Neuronal stem cell (in vitro differentiated cells): ENCODE results near the gene SOBP.
A peak's percentile ranks its signal among the peaks of the same experiment; 100 is the strongest.

Experiments
- DNase-seq: peaks from one replicate; pipeline ENCODE4 v3.0.0-alpha.2; 2013; ENCODE audit warnings: low spot score
- H2AFZ ChIP-seq: one replicate; pipeline ENCODE4 v1.6.1; 2013; ENCODE audit warnings: mild to moderate bottlenecking, low read length, inconsistent platforms
- H2AK5ac ChIP-seq: 2 replicates; pipeline ENCODE4 v1.6.1; 2013; ENCODE audit warnings: low read depth, mild to moderate bottlenecking, inconsistent platforms, low read length, moderate library complexity, mixed read lengths
- H2BK120ac ChIP-seq: 2 replicates; pipeline ENCODE4 v1.6.1; 2013; ENCODE audit warnings: low read depth, mild to moderate bottlenecking, inconsistent platforms, low read length, moderate library complexity, mixed read lengths
- H2BK12ac ChIP-seq: one replicate; pipeline ENCODE4 v1.6.1; 2013; ENCODE audit warnings: low read length, inconsistent platforms
- H2BK15ac ChIP-seq: 2 replicates; pipeline ENCODE4 v1.6.1; 2013; ENCODE audit warnings: mild to moderate bottlenecking, low read length, inconsistent platforms, mixed read lengths
- H2BK5ac ChIP-seq: one replicate; pipeline ENCODE4 v1.6.1; 2013; ENCODE audit warnings: inconsistent platforms, mild to moderate bottlenecking, low read length, moderate library complexity
- H3K14ac ChIP-seq: one replicate; pipeline ENCODE4 v1.6.1; 2013; ENCODE audit warnings: low read length, inconsistent platforms
- H3K18ac ChIP-seq: 2 replicates; pipeline ENCODE4 v1.6.1; 2013; ENCODE audit warnings: low read length, inconsistent platforms
- H3K23ac ChIP-seq: 2 replicates; pipeline ENCODE4 v1.6.1; 2013; ENCODE audit warnings: low read depth, mild to moderate bottlenecking, mixed read lengths, low read length, inconsistent platforms; ENCODE audit not compliant: poor library complexity
- H3K27ac ChIP-seq: replicated peaks from 3 replicates; pipeline ENCODE4 v1.5.1; 2013; ENCODE audit warnings: low read length, inconsistent platforms
- H3K27me3 ChIP-seq, 3 experiments: 2 replicates each; pipeline ENCODE4 v1.6.1; 2013; ENCODE audit warnings: low read length in 3 of 3, mild to moderate bottlenecking in 2 of 3, inconsistent platforms in 1 of 3, low read depth in 1 of 3, mixed read lengths in 1 of 3, moderate library complexity in 1 of 3; ENCODE audit not compliant: control insufficient read depth in 3 of 3, insufficient read depth in 3 of 3
- H3K36me3 ChIP-seq, 2 donors: replicated peaks in 1 of 2; 2 replicates each; pipeline ENCODE4 v1.6.1; 2013; ENCODE audit warnings: low read length in 2 of 2; ENCODE audit not compliant: control insufficient read depth in 2 of 2, insufficient read depth in 2 of 2
- H3K4ac ChIP-seq: 2 replicates; pipeline ENCODE4 v1.6.1; 2013; ENCODE audit warnings: inconsistent platforms, mild to moderate bottlenecking, low read length, moderate library complexity
- H3K4me1 ChIP-seq, 2 donors: 1 replicate in 1 of 2; 2 replicates in 1 of 2; pipeline ENCODE4 v1.6.1; 2013; ENCODE audit warnings: low read length in 2 of 2, low read depth in 1 of 2; ENCODE audit not compliant: control insufficient read depth in 2 of 2, insufficient read depth in 1 of 2
- H3K4me2 ChIP-seq: one replicate; pipeline ENCODE4 v1.6.1; 2013; ENCODE audit warnings: mild to moderate bottlenecking, low read length, inconsistent platforms; ENCODE audit not compliant: insufficient read depth, poor library complexity, severe bottlenecking
- H3K4me3 ChIP-seq, 2 donors: 2 replicates each; pipeline ENCODE4 v1.5.1; 2013; ENCODE audit warnings: low read length in 2 of 2, mild to moderate bottlenecking in 2 of 2, inconsistent platforms in 1 of 2, moderate library complexity in 1 of 2
- H3K79me1 ChIP-seq: one replicate; pipeline ENCODE4 v1.6.1; 2013; ENCODE audit warnings: low read depth, mild to moderate bottlenecking, inconsistent platforms, low read length, moderate library complexity
- H3K9ac ChIP-seq: one replicate; pipeline ENCODE4 v1.6.1; 2013; ENCODE audit warnings: mild to moderate bottlenecking, low read depth, low read length, inconsistent platforms; ENCODE audit not compliant: poor library complexity
- H3K9me3 ChIP-seq, 2 donors: replicated peaks in 1 of 2; 2 replicates each; pipeline versions ENCODE3 to v1.6.1; 2013; ENCODE audit warnings: low read length in 2 of 2, mild to moderate bottlenecking in 2 of 2, inconsistent platforms in 1 of 2, low read depth in 1 of 2, mixed read lengths in 1 of 2, moderate library complexity in 1 of 2; ENCODE audit not compliant: control insufficient read depth in 2 of 2, insufficient read depth in 1 of 2
- H4K8ac ChIP-seq: one replicate; pipeline ENCODE4 v1.6.1; 2013; ENCODE audit warnings: low read depth, mild to moderate bottlenecking, inconsistent platforms, low read length, moderate library complexity
- H4K91ac ChIP-seq: one replicate; pipeline ENCODE4 v1.6.1; 2013; ENCODE audit warnings: low read length, low read depth, mild to moderate bottlenecking, inconsistent platforms; ENCODE audit not compliant: poor library complexity
- WGBS, 2 donors: extraction: QIAGEN DNeasy Blood & Tissue Kit; methylation state at CpG; one replicate each; pipeline ENCODE4 v1.1.7; 2013; ENCODE audit warnings: missing lambda C conversion rate in 2 of 2, mixed read lengths in 1 of 2; ENCODE audit not compliant: insufficient read length in 2 of 2, insufficient replicate concordance in 1 of 2; ENCODE audit errors: extremely low coverage in 2 of 2; 5-methylcytosine and 5-hydroxymethylcytosine counted together

Gene SOBP

DNA sequence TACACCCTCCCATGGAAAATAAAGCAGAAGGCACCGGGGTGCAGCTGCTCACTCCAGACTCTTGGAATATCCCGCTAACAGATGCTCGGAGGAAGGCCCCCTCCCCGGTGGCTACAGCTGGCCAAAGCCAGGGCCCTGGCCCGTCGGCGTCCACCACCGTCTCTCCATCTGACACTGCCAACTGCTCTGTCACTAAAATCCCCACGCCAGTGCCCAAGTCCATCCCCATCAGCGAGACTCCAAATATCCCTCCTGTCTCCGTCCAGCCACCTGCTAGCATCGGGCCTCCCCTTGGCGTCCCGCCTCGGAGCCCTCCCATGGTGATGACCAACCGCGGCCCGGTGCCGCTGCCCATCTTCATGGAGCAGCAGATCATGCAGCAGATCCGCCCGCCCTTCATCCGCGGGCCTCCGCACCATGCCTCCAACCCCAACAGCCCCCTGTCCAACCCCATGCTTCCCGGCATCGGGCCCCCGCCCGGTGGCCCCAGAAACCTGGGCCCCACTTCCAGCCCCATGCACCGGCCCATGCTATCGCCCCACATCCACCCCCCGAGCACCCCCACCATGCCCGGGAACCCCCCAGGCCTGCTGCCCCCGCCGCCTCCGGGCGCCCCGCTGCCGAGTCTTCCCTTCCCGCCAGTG, 143.9 kb downstream of the SOBP start:
- Histone ChIP-seq H3K9ac (no peak overlapping the region), H3K27me3 (no peaks in the 10 kb centered on the region), H2BK15ac (no peak overlapping the region), H3K36me3 (peaks cover 3 to 51% of the 10 kb centered on the region in 2 donors), H2BK5ac (no peak overlapping the region), H3K9me3 (no peaks in the 10 kb centered on the region), H2BK120ac (no peak overlapping the region), H3K4ac (peak overlapping the region; percentile 15), H3K4me1 (peaks cover 1 to 2% of the 10 kb centered on the region in 2 donors), H3K23ac (no peak overlapping the region), H3K27ac (no peak overlapping the region), H4K91ac (no peak overlapping the region), H3K79me1 (peaks cover 2% of the 10 kb centered on the region), H3K4me3 (no peak overlapping the region), H3K14ac (no peak overlapping the region), H4K8ac (no peak overlapping the region), H3K18ac (peak overlapping the region; percentile 32), H2BK12ac (no peak overlapping the region), H3K4me2 (peak overlapping the region; percentile 44), H2AK5ac (peak overlapping the region; percentile 47), H2AFZ (no peak overlapping the region)
- no CpG with 5 or more reads among the region's 39 CpGs for WGBS, 2 donors
- DNase-seq: no peak

DNA sequence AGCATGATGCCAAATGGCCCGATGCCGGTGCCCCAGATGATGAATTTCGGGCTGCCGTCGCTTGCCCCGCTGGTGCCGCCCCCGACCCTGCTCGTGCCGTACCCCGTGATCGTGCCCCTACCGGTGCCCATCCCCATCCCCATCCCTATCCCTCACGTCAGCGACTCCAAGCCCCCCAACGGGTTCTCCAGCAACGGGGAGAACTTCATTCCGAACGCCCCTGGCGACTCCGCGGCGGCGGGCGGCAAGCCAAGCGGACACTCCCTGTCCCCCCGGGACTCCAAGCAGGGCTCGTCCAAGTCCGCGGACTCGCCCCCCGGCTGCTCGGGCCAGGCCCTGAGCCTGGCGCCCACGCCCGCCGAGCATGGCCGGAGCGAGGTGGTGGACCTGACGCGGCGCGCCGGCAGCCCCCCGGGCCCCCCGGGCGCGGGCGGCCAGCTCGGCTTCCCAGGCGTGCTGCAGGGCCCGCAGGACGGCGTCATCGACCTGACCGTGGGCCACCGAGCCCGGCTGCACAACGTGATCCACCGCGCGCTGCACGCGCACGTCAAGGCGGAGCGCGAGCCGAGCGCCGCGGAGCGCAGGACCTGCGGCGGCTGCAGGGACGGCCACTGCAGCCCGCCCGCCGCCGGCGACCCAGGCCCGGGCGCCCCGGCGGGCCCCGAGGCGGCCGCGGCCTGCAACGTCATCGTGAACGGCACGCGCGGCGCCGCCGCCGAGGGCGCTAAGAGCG, 144.6 kb downstream of the SOBP start:
- no peak overlapping the region for H4K8ac ChIP-seq
- no peak overlapping the region for H2BK15ac ChIP-seq
- H2AFZ ChIP-seq: no peak overlapping the region
- H3K36me3 ChIP-seq: peaks cover 3 to 52% of the 10 kb centered on the region in 2 donors
- H3K23ac ChIP-seq: no peak overlapping the region
- H2AK5ac ChIP-seq: peak overlapping the region; percentile 47
- H2BK120ac ChIP-seq: no peak overlapping the region
- peaks cover 0 to 1% of the 10 kb centered on the region in 2 donors for H3K4me1 ChIP-seq
- peaks cover 2% of the 10 kb centered on the region for H3K79me1 ChIP-seq
- H3K18ac ChIP-seq: peak overlapping the region; percentile 80
- no peaks in the 10 kb centered on the region for H3K27me3 ChIP-seq
- peak overlapping the region; percentile 15 for H3K4ac ChIP-seq
- no CpG with 5 or more reads among the region's 101 CpGs for WGBS, 2 donors
- no peak overlapping the region for H2BK5ac ChIP-seq
- no peak overlapping the region for H3K27ac ChIP-seq
- no peak overlapping the region for H4K91ac ChIP-seq
- no peak overlapping the region for H3K9ac ChIP-seq
- H3K14ac ChIP-seq: no peak overlapping the region
- no peaks in the 10 kb centered on the region for H3K9me3 ChIP-seq
- peak overlapping the region in 1 of 2 donors; percentile 61 for H3K4me3 ChIP-seq
- peak overlapping the region; percentile 44 for H3K4me2 ChIP-seq
- no peak overlapping the region for H2BK12ac ChIP-seq
- no peak for DNase-seq

DNA sequence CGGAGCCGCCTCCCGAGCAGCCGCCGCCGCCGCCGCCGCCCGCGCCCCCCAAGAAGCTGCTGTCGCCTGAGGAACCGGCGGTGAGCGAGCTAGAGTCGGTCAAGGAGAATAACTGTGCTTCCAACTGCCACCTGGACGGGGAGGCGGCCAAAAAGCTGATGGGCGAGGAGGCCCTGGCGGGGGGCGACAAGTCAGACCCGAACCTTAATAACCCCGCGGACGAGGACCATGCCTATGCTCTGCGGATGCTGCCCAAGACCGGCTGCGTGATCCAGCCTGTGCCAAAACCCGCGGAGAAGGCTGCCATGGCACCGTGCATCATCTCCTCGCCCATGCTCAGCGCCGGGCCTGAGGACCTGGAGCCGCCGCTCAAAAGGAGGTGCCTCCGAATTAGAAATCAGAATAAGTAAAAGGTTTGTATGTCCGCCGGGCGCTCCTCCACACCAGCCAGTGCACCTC, 145.2 kb downstream of the SOBP start:
- no CpG with 5 or more reads among the region's 40 CpGs for WGBS, 2 donors
- Histone ChIP-seq H2AFZ (no peak overlapping the region), H3K27ac (no peak overlapping the region), H3K23ac (peak overlapping the region; percentile 20), H3K4me3 (no peak overlapping the region), H3K14ac (no peak overlapping the region), H3K27me3 (no peaks in the 10 kb centered on the region), H2BK15ac (no peak overlapping the region), H3K9ac (no peak overlapping the region), H2AK5ac (peak overlapping the region; percentile 94), H2BK12ac (peak overlapping the region; percentile 41), H2BK120ac (no peak overlapping the region), H4K91ac (no peak overlapping the region), H3K4me2 (peak overlapping the region; percentile 11), H3K36me3 (peaks cover 3 to 58% of the 10 kb centered on the region in 2 donors), H3K18ac (peak overlapping the region; percentile 76), H2BK5ac (peak overlapping the region; percentile 66), H3K79me1 (peaks cover 2% of the 10 kb centered on the region), H3K4ac (no peak overlapping the region), H4K8ac (peak overlapping the region; percentile 82), H3K4me1 (no peaks in the 10 kb centered on the region), H3K9me3 (no peaks in the 10 kb centered on the region)
- DNase-seq: no peak

DNA sequence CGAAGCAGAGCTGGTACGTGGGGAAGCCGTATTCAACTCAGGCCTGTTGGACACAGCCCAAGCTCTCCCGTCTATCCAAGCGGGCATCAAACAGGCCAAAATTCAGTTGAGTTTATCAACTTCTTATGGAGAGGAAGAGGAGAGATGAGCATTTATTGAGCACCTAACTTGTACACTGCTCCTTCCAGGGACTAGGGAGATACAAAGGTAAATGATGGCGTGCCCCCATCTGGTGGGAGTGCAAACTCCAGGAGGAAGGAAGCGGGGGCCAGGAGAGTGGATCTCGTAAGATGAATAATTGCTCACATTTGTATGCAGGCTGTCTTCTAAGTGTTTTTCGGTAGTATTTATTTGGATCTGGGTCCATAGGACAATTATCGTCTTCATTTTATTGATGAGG, 146.6 kb downstream of the SOBP start:
- H3K18ac ChIP-seq: no peak overlapping the region
- no peaks in the 10 kb centered on the region for H3K4me1 ChIP-seq
- no peak overlapping the region for H4K8ac ChIP-seq
- WGBS, 2 donors: no CpG with 5 or more reads among the region's 10 CpGs
- H4K91ac ChIP-seq: no peak overlapping the region
- no peak overlapping the region for H2BK12ac ChIP-seq
- no peaks in the 10 kb centered on the region for H3K27me3 ChIP-seq
- no peak overlapping the region for H3K4me3 ChIP-seq
- H2BK120ac ChIP-seq: no peak overlapping the region
- no peak overlapping the region for H3K14ac ChIP-seq
- no peak overlapping the region for H3K4me2 ChIP-seq
- peaks cover 3 to 69% of the 10 kb centered on the region in 2 donors for H3K36me3 ChIP-seq
- H2BK5ac ChIP-seq: no peak overlapping the region
- H3K79me1 ChIP-seq: peaks cover 2% of the 10 kb centered on the region
- H2BK15ac ChIP-seq: no peak overlapping the region
- no peak overlapping the region for H3K4ac ChIP-seq
- H3K27ac ChIP-seq: no peak overlapping the region
- no peak overlapping the region for H3K23ac ChIP-seq
- no peak overlapping the region for H2AK5ac ChIP-seq
- H3K9me3 ChIP-seq: no peaks in the 10 kb centered on the region
- H2AFZ ChIP-seq: no peak overlapping the region
- no peak for DNase-seq
- no peak overlapping the region for H3K9ac ChIP-seq
